PC-9 (cell line): Measurements from ENCODE around the gene IQSEC1. TPM values are rescaled to one million over a fixed set of nuclear protein-coding genes. Genes with fewer than 3 reads are reported as not detected.

ENCODE experiments used
- BruUV-seq: library from RNA; stranded (reverse); fragments of 400-500 nt; replicated peaks from 2 replicates; lab custom pipeline; 2021; lab: Mats Ljungman, UMichigan
- CTCF ChIA-PET: fragments of 300-600 bp; sonication (Branson Sonifier 250); formaldehyde crosslinking; loops from one replicate; lab custom pipeline; 2022; ENCODE audit warnings: antibody characterized with exemption; lab: Charles Lee
- POLR2A ChIA-PET: fragments of 300-600 bp; sonication (Branson Sonifier 250); formaldehyde crosslinking; loops from one replicate; lab custom pipeline; 2022; ENCODE audit warnings: antibody characterized with exemption; ENCODE audit not compliant: unreplicated experiment; lab: Charles Lee
- DNase-seq, 2 experiments: peaks; one replicate each; pipeline versions ENCODE4 v3.0.0 to v3.0.0-alpha.2; 2015 to 2022; ENCODE audit warnings: mixed read lengths in 1 of 2
- H2AFZ ChIP-seq: fragments of 200-600 bp; sonication (generic); 2 replicates; pipeline ENCODE4 v1.8.1; 2017; ENCODE audit warnings: antibody characterized with exemption
- H3F3A ChIP-seq: fragments of 200-600 bp; sonication (generic); 2 replicates; pipeline ENCODE4 v1.8.1; 2017; ENCODE audit warnings: antibody characterized with exemption, mild to moderate bottlenecking, low read depth; ENCODE audit not compliant: insufficient read depth
- H3K27ac ChIP-seq: fragments of 200-600 bp; sonication (generic); 2 replicates; pipeline ENCODE4 v1.6.1; 2016; ENCODE audit warnings: mixed run types
- H3K27me3 ChIP-seq: fragments of 200-600 bp; sonication (generic); 2 replicates; pipeline ENCODE4 v1.6.1; 2016; ENCODE audit warnings: low read depth, mixed run types; ENCODE audit not compliant: insufficient read depth
- H3K36me3 ChIP-seq: fragments of 200-600 bp; sonication (generic); 2 replicates; pipeline ENCODE4 v1.6.1; 2016; ENCODE audit warnings: low read depth, mixed run types
- H3K4me1 ChIP-seq: fragments of 200-600 bp; sonication (generic); replicated peaks from 2 replicates; pipeline ENCODE4 v1.6.1; 2016; ENCODE audit warnings: mixed run types; ENCODE audit not compliant: insufficient read depth
- H3K4me2 ChIP-seq: fragments of 200-600 bp; sonication (generic); 2 replicates; pipeline ENCODE4 v1.6.1; 2017; ENCODE audit warnings: mixed run types
- H3K4me3 ChIP-seq: fragments of 200-600 bp; sonication (generic); 2 replicates; pipeline ENCODE4 v1.6.1; 2016; ENCODE audit warnings: mixed run types
- H3K79me2 ChIP-seq: fragments of 200-600 bp; sonication (generic); 2 replicates; pipeline ENCODE4 v1.6.1; 2017; ENCODE audit warnings: low read depth, mixed run types
- H3K9me2 ChIP-seq: fragments of 200-600 bp; sonication (generic); 2 replicates; pipeline ENCODE4 v1.8.1; 2017; ENCODE audit warnings: mild to moderate bottlenecking; ENCODE audit not compliant: insufficient read depth
- H3K9me3 ChIP-seq: fragments of 200-600 bp; sonication (generic); 2 replicates; pipeline ENCODE4 v1.8.1; 2016; ENCODE audit warnings: low read depth; ENCODE audit not compliant: insufficient read depth
- H4K20me1 ChIP-seq: fragments of 200-600 bp; sonication (generic); 2 replicates; pipeline ENCODE4 v1.8.1; 2017; ENCODE audit not compliant: insufficient read depth
- CTCF ChIP-seq: fragments of 200-600 bp; sonication (generic); conservative IDR thresholded peaks from 2 replicates; pipeline ENCODE4 v1.6.1; 2017; ENCODE audit warnings: mixed run types, antibody characterized with exemption, mild to moderate bottlenecking, moderate library complexity
- EZH2 ChIP-seq: fragments of 200-600 bp; sonication (generic); IDR thresholded peaks from 2 replicates; pipeline ENCODE4 v1.8.0; 2017; ENCODE audit warnings: antibody characterized with exemption, low read depth
- intact Hi-C: fragments of 100-400 bp; cut with micrococcal nuclease; formaldehyde crosslinking; loops from one replicate; pipeline ENCODE4 v1.10.0; 2022; ENCODE audit not compliant: unreplicated experiment
- total RNA-seq: library from RNA; stranded (reverse); gene quantifications from 2 replicates; pipeline ENCODE4 v1.2.3, GENCODE V29; 2021

Gene IQSEC1
- total RNA-seq, 1 experiment from 2014 or later = 30.7 TPM

GRCh38 chr3:13042715-13043271, 30.4 kb downstream of the IQSEC1 start:
- Histone ChIP-seq H3K36me3 (no peaks in the 10 kb centered on the region), H3K27ac (no peak overlapping the region), H3K9me3 (no peaks in the 10 kb centered on the region), H3K4me1 (no peaks in the 10 kb centered on the region), H2AFZ (no peak overlapping the region), H4K20me1 (no peaks in the 10 kb centered on the region), H3K27me3 (no peaks in the 10 kb centered on the region), H3K4me2 (no peak overlapping the region), H3F3A (no peaks in the 10 kb centered on the region), H3K9me2 (no peaks in the 10 kb centered on the region), H3K4me3 (no peak overlapping the region), H3K79me2 (no peaks in the 10 kb centered on the region)
- no peak for DNase-seq
- no TSS peak for BruUV-seq
- ChIA-PET POLR2A (interaction anchor here (0.6 kb wide), 1 partner anchor 66 kb away, joined by 4 read pairs; no protein-coding TSS in a partner anchor), CTCF (no interaction called here)
- intact Hi-C loops = no loop called here
- TF ChIP-seq CTCF (no peak), EZH2 (no peak)

GRCh38 chr3:13042127-13042701, 31.0 kb downstream of the IQSEC1 start:
- H3K4me1 ChIP-seq = no peaks in the 10 kb centered on the region
- H3K27me3 ChIP-seq = no peaks in the 10 kb centered on the region
- no peak overlapping the region for H2AFZ ChIP-seq
- H3F3A ChIP-seq = no peaks in the 10 kb centered on the region
- no peaks in the 10 kb centered on the region for H3K9me3 ChIP-seq
- no peaks in the 10 kb centered on the region for H4K20me1 ChIP-seq
- CTCF ChIA-PET = no interaction called here
- no TSS peak for BruUV-seq
- POLR2A ChIA-PET = no interaction called here
- no peak overlapping the region for H3K27ac ChIP-seq
- no peaks in the 10 kb centered on the region for H3K9me2 ChIP-seq
- H3K36me3 ChIP-seq = no peaks in the 10 kb centered on the region
- intact Hi-C loops = no loop called here
- TF ChIP-seq CTCF (no peak), EZH2 (no peak)
- H3K4me3 ChIP-seq = no peak overlapping the region
- DNase-seq = no peak
- H3K4me2 ChIP-seq = no peak overlapping the region
- H3K79me2 ChIP-seq = no peaks in the 10 kb centered on the region

GRCh38 chr3:13041113-13041776, 32.0 kb downstream of the IQSEC1 start:
- Histone ChIP-seq H3K4me3 (no peak overlapping the region), H3K9me2 (no peaks in the 10 kb centered on the region), H3K4me1 (no peaks in the 10 kb centered on the region), H2AFZ (no peak overlapping the region), H3K36me3 (no peaks in the 10 kb centered on the region), H3K9me3 (no peaks in the 10 kb centered on the region), H3K4me2 (no peak overlapping the region), H3K27me3 (no peaks in the 10 kb centered on the region), H4K20me1 (no peaks in the 10 kb centered on the region), H3F3A (no peaks in the 10 kb centered on the region), H3K27ac (no peak overlapping the region), H3K79me2 (no peaks in the 10 kb centered on the region)
- ChIA-PET CTCF (no interaction called here), POLR2A (no interaction called here)
- DNase-seq = no peak
- intact Hi-C loops = no loop called here
- BruUV-seq = no TSS peak
- TF ChIP-seq EZH2 (no peak), CTCF (no peak)
